ENCODE results near the gene TRIM63. TPM values are rescaled to one million over a fixed set of nuclear protein-coding genes. Genes with fewer than 3 reads are reported as not detected.

The TRIM63 gene
- 1 to 10 TPM in 1 of 4 donors, under 1 TPM in 1, not detected in 2; 0.77 to 5.4 TPM for total RNA-seq

DNA sequence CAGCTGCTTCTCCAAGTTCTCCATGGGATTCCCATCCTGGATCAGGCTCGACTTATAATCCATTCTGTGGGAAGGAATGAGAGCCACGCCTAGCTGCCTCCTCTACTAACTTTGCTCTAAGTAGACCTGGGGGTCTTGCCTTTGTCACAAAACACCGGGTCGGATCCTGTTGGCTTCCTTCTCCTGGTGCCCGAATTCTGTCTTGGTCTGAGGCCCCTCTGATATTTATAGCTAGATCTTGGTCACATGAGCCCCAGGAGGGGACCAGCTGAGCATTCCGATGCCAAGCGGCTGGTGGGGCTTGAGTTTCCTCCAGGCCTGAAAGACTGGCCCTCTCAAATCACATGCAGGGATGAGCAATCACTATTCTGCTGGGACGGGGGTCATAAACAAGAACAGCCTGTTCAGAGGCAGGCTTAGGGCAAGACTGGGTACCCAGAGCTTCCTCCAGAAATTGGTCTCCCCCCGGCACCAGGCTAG lies at the start of gene TRIM63:
TSS of gene TRIM63 (minus strand) at position 199 of the 480 bp plus-strand sequence. CDS start at position 63, 136 bp downstream.
- intact Hi-C loops (cut with DNase I; ENCODE audit: low total_unique reads) = no loop called here
- Histone ChIP-seq H3K9me3 (no peaks in the 10 kb centered on the region), H3K36me3 (no peaks in the 10 kb centered on the region), H3K27me3 (no peaks in the 10 kb centered on the region), H3K4me3 (no peak within 1 kb of the TSS), H3K4me1 (no peaks in the 10 kb centered on the region), H3K27ac (peak within 1 kb of the TSS; percentile 70 to 73)
- no peak for TF ChIP-seq POLR2A (IDR thresholded peaks at IDR 0.05)
- TF ChIP-seq, protein P1, sequence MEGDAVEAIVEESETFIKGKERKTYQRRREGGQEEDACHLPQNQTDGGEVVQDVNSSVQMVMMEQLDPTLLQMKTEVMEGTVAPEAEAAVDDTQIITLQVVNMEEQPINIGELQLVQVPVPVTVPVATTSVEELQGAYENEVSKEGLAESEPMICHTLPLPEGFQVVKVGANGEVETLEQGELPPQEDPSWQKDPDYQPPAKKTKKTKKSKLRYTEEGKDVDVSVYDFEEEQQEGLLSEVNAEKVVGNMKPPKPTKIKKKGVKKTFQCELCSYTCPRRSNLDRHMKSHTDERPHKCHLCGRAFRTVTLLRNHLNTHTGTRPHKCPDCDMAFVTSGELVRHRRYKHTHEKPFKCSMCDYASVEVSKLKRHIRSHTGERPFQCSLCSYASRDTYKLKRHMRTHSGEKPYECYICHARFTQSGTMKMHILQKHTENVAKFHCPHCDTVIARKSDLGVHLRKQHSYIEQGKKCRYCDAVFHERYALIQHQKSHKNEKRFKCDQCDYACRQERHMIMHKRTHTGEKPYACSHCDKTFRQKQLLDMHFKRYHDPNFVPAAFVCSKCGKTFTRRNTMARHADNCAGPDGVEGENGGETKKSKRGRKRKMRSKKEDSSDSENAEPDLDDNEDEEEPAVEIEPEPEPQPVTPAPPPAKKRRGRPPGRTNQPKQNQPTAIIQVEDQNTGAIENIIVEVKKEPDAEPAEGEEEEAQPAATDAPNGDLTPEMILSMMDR (IDR thresholded peaks at IDR 0.05) = no peak
- peak; percentile 27 to 52 for DNase-seq

DNA sequence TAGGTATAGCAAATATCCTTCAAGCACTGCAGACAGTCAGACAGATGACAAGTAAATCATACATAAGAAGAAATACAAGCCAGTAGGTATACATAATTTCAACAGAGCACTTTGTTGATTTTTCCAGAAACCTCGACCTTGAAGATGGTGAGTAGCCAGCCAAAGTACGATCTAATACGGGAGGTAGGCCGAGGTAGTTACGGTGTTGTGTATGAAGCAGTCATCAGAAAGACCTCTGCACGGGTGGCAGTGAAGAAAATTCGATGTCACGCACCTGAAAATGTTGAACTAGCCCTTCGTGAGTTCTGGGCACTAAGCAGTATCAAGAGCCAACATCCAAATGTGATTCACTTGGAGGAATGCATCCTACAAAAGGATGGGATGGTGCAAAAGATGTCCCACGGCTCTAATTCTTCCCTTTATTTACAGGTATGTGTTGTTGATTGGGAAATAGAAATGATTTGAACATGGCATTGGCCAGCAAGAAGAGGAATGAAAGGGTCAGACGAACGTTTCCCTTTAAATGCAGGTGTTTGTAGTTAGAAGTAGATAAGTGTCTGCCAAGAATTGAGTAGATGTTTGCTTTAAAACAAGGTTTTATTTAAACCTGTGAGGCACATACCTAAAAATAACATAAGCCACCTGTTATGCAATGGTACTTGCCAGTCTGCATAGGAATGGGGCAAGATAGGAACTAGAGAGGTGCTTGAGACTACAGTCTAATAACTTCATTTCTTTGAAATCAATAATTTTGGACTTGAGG lies 46.9 kb upstream of the TRIM63 start:
- no peak for DNase-seq
- Histone ChIP-seq H3K4me1 (peaks cover 0 to 7% of the 10 kb centered on the region in 2 donors), H3K36me3 (no peaks in the 10 kb centered on the region), H3K27me3 (no peaks in the 10 kb centered on the region), H3K4me3 (no peak overlapping the region), H3K9me3 (no peaks in the 10 kb centered on the region), H3K27ac (no peak overlapping the region)
- intact Hi-C loops (cut with DNase I; ENCODE audit: low total_unique reads) = no loop called here
- no peak for TF ChIP-seq POLR2A (IDR thresholded peaks at IDR 0.05)
- TF ChIP-seq, protein P1 (IDR thresholded peaks at IDR 0.05) = no peak

DNA sequence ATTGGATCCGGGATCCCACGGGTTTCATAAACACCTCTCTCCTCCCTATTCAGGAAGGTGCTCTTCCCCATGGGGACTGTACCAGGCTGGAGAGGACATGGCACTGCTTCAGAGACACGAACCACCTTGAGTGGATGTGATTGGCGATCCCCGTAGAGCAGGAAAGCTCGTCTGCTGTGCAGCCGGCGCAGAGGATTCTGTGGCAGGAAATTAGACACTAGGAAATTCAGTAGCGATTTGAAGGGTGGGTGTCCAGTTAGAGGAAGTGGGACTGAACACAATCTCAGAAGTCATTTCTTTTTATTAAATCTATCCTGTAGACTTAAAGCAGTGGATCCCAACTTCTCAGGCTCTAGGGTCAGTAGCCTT lies 45.0 kb upstream of the TRIM63 start:
- no peaks in the 10 kb centered on the region for H3K27me3 ChIP-seq
- H3K4me3 ChIP-seq = peak overlapping the region; percentile 77 to 89
- H3K27ac ChIP-seq = peak overlapping the region; percentile 79 to 97
- H3K36me3 ChIP-seq = no peaks in the 10 kb centered on the region
- intact Hi-C loops (cut with DNase I; ENCODE audit: low total_unique reads) = no loop called here
- peaks cover 0 to 7% of the 10 kb centered on the region in 2 donors for H3K4me1 ChIP-seq
- DNase-seq = no peak
- TF ChIP-seq, protein P1 (IDR thresholded peaks at IDR 0.05) = no peak
- TF ChIP-seq POLR2A (IDR thresholded peaks at IDR 0.05) = no peak
- H3K9me3 ChIP-seq = no peaks in the 10 kb centered on the region

DNA sequence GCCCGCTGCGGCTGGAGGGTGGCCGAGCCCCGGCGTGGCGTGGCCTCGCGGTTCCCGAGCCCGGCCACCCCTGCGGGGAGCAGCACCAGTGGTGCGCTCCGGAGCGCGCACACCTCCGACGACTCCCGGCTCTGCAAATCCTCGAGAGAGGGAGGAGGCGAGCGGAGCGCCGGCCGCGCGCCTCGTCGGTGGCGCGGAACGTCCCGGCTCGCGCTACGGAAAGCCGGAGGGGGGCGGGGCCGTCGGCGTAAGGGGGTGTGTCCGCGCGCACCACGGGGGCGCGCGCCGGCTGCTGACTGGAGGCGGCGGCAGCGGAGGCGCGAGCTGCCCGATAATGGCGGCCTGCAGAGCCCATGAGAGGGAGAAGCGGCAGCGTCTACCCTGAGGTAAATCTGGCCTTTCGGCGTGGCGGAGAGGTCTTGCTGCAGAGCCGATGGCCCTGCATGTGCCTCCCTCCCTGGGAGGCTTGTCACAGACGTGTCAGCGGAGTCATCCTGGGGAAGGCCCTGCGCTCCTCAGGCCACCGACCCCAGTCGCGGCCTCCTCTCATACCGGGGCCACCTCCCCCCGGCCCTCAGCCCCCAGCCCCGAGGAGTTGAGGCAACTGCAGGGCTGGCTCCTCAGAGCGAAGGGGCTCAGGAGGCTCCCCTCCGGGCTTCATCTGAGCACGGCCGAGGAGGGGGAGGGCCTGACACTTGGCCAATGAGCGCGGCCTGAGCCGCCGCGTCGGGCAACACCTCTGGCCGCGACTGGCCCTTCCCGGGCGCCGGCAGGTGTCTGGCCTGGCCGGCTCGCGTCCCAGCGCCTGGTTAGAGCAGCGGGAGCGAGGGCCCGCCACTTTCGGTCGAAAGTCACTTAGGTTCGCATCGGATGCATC lies 44.3 kb upstream of the TRIM63 start, which contains the start of gene PDIK1L:
TSS of gene PDIK1L (plus strand) at position 295 of the 877 bp plus-strand sequence. CDS start 2,485 bp downstream, outside the sequence.
- Histone ChIP-seq H3K27me3 (no peaks in the 10 kb centered on the region), H3K4me3 (peak within 1 kb of the TSS; percentile 77 to 89), H3K27ac (peak within 1 kb of the TSS; percentile 84 to 97), H3K9me3 (no peaks in the 10 kb centered on the region), H3K4me1 (peaks cover 0 to 7% of the 10 kb centered on the region in 2 donors), H3K36me3 (no peaks in the 10 kb centered on the region)
- intact Hi-C loops (cut with DNase I; ENCODE audit: low total_unique reads) = no loop called here
- DNase-seq = peak; percentile 90 to 95
- TF ChIP-seq, protein P1 (IDR thresholded peaks at IDR 0.05) = peak in 1 of 4 experiments; percentile 35
- TF ChIP-seq POLR2A (IDR thresholded peaks at IDR 0.05) = peak; percentile 49 to 63

Data from uterus (tissue), 4 donors.